Measurements from ENCODE around the gene CCDC106.

- no peak for TF ChIP-seq CTCF (IDR thresholded peaks at IDR 0.05; ENCODE audit: low read length)
- TF ChIP-seq EZH2phosphoT487 (IDR thresholded peaks at IDR 0.05; ENCODE audit: low read length), result no peak
- TF ChIP-seq EZH2 (optimal IDR thresholded peaks at IDR 0.05; ENCODE audit: low read depth, low read length), result no peak
Observed at GRCh38 chr19:55694241-55694655, 46.2 kb downstream of the CCDC106 start.

Measured in MM.1S (cell line).